ENCODE data around the gene P2RX1. TPM values are rescaled to one million over a fixed set of nuclear protein-coding genes. Genes with fewer than 3 reads are reported as not detected.

P2RX1 gene
- total RNA-seq, 1 experiment from 2014 or later = not detected

DNA sequence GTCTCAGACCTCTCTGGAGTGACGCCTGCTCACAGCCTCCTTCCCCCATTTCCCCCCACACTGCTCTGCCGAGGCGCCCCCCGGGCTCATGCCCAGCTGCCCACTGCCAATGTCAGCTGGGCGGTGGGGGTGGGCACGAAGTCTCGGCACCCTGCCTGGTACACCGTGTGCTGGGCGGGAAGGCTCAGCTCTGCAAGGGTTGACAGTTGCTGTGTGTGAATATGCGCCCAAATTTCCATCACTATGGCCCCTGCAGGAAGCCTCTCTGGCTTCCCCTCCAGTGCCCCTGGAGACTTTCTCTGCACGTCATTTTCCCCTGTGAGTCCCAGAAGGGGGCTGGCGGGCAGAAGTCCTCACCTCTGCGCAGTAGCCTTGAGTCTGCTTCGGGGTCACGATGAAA, 11.8 kb downstream of the P2RX1 start:
- Histone ChIP-seq H2BK15ac (ENCODE audit: low read depth, low read length) (no peak overlapping the region), H4K91ac (ENCODE audit: insufficient read length, low read depth, low read length) (no peak overlapping the region), H3K4ac (ENCODE audit: low read depth, low read length) (no peak overlapping the region), H3K79me1 (ENCODE audit: insufficient read depth, low read depth, low read length, poor library complexity, severe bottlenecking) (no peaks in the 10 kb centered on the region), H2AK5ac (ENCODE audit: insufficient read length, low read length) (no peak overlapping the region), H3K9ac (ENCODE audit: extremely low read depth, insufficient read length, low read length) (no peak overlapping the region), H3K18ac (ENCODE audit: insufficient read length, low read depth, low read length) (no peak overlapping the region), H2AFZ (ENCODE audit: low read length) (no peak overlapping the region), H2BK12ac (ENCODE audit: insufficient read length, low read depth, low read length) (no peak overlapping the region), H3K27ac (ENCODE audit: insufficient read length, low read depth, low read length) (no peak overlapping the region), H3K9me3 (ENCODE audit: control insufficient read depth, low read depth, low read length) (no peaks in the 10 kb centered on the region), H2BK5ac (ENCODE audit: insufficient read length, low read length) (no peak overlapping the region), H3K56ac (ENCODE audit: insufficient read length, low read depth, low read length) (no peak overlapping the region), H4K20me1 (ENCODE audit: control insufficient read depth, insufficient read depth, insufficient read length) (no peaks in the 10 kb centered on the region), H3K23ac (ENCODE audit: insufficient read length, low read depth, low read length) (no peak overlapping the region), H3K14ac (ENCODE audit: insufficient read depth, low read length) (peak overlapping the region; percentile 57; the same call in 1 of the 2 replicates), H3K4me2 (ENCODE audit: insufficient read depth, insufficient read length, low read length) (no peak overlapping the region), H2BK20ac (ENCODE audit: low read depth, low read length, poor library complexity, severe bottlenecking) (no peak overlapping the region), H4K5ac (ENCODE audit: insufficient read length, low read depth, low read length) (no peak overlapping the region), H3T11ph (ENCODE audit: low read length) (no peak overlapping the region), H3K23me2 (ENCODE audit: insufficient read length, low read depth, low read length, poor library complexity, severe bottlenecking) (no peaks in the 10 kb centered on the region), H2BK120ac (ENCODE audit: low read depth, low read length, poor library complexity, severe bottlenecking) (no peak overlapping the region), H3K27me3 (ENCODE audit: insufficient read depth, low read length) (no peaks in the 10 kb centered on the region), H4K8ac (replicated peaks; ENCODE audit: insufficient read length, low read depth, low read length) (no peak overlapping the region), H3K79me2 (ENCODE audit: insufficient read depth, low read length) (no peaks in the 10 kb centered on the region), H3K4me1 (ENCODE audit: insufficient read depth, low read length) (no peaks in the 10 kb centered on the region; the same call in 1 of the 2 replicates)
- Mint-ChIP-seq H3K36me3 (ENCODE audit: insufficient read depth in 1 of 3, low read depth in 3 of 3) (no peaks in the 10 kb centered on the region), H3K9me3 (no peaks in the 10 kb centered on the region), H3K4me1 (peaks cover 15 to 18% of the 10 kb centered on the region in 2 experiments), H3K27ac (no peak overlapping the region), H3K4me3 (no peak overlapping the region), H3K27me3 (ENCODE audit: low read depth) (peaks cover 2% of the 10 kb centered on the region; the same call in 1 of the 2 replicates)
- WGBS (ENCODE audit: extremely low coverage, insufficient read length, low lambda C conversion rate) = no CpG with 5 or more reads among the region's 15 CpGs
- DNase-seq = no peak
- TF ChIP-seq, protein P1, sequence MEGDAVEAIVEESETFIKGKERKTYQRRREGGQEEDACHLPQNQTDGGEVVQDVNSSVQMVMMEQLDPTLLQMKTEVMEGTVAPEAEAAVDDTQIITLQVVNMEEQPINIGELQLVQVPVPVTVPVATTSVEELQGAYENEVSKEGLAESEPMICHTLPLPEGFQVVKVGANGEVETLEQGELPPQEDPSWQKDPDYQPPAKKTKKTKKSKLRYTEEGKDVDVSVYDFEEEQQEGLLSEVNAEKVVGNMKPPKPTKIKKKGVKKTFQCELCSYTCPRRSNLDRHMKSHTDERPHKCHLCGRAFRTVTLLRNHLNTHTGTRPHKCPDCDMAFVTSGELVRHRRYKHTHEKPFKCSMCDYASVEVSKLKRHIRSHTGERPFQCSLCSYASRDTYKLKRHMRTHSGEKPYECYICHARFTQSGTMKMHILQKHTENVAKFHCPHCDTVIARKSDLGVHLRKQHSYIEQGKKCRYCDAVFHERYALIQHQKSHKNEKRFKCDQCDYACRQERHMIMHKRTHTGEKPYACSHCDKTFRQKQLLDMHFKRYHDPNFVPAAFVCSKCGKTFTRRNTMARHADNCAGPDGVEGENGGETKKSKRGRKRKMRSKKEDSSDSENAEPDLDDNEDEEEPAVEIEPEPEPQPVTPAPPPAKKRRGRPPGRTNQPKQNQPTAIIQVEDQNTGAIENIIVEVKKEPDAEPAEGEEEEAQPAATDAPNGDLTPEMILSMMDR (conservative IDR thresholded peaks at IDR 0.05) = no peak
